ENCODE measurements around the gene PSD2. TPM values are rescaled to one million over a fixed set of nuclear protein-coding genes. Genes with fewer than 3 reads are reported as not detected.

Gene PSD2
- polyA plus RNA-seq, 3 donors, result 2.0 to 2.6 (median 2.2) TPM

DNA sequence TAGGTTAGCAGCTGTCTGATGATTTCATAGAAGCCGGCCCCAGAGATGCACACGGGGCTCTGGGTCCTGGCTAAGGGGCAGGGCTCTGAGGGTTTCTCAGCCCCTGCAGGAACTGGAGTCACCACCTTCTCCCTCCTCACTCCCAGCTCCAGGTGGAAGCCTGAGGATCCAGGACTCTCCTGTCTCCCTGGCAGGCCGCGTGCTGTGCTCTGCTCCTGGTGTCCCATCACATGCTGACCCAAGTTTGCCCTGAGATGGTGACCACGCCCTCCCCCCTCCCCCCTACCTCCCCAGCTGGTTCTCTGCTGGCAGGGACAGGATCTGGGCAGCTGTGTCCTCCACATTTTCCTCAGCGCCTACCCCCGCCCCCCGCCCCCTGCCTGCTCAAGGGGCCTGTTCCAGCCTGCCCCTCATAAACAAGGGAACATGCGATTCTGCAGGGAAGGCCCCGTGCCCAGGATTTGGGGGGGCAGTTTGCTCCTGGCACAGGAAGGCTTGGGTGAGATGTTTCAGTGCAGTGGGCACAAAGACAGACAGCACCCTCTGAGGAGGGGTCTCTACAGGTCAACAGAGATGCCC, 87.4 kb downstream of the PSD2 start:
- DNase-seq (ENCODE audit: extremely low read depth in 1 of 11, low read depth in 9 of 11, low spot score in 4 of 11), result no peak

GRCh38 chr5:139884144-139884543, 88.5 kb downstream of the PSD2 start:
- DNase-seq (ENCODE audit: extremely low read depth in 1 of 11, low read depth in 9 of 11, low spot score in 4 of 11), result no peak

GRCh38 chr5:139884734-139885133, 89.1 kb downstream of the PSD2 start:
- no peak for DNase-seq (ENCODE audit: extremely low read depth in 1 of 11, low read depth in 9 of 11, low spot score in 4 of 11)

- DNase-seq (ENCODE audit: extremely low read depth in 1 of 11, low read depth in 9 of 11, low spot score in 4 of 11), result no peak
These were observed 89.7 kb downstream of the PSD2 start for GRCh38 chr5:139885172-139885856.

DNA sequence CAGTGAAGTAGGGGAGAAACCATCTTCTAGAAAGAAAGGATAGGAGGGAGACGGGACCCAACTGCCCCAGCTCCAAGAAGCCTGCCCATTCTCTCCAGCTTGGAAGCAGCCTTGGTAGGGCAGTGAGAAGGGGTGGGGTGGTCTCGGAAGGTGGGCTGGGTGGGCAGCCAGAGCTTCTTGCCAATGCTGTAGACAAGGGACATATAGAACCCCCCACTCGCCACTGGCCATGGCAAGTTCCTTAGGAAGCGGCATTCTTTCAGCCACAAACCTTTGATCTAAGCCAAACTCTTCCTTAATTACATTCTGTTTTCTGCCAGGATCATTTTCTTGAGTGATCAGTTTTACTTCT, 90.2 kb downstream of the PSD2 start:
- DNase-seq (ENCODE audit: extremely low read depth in 1 of 11, low read depth in 9 of 11, low spot score in 4 of 11), result no peak

DNA sequence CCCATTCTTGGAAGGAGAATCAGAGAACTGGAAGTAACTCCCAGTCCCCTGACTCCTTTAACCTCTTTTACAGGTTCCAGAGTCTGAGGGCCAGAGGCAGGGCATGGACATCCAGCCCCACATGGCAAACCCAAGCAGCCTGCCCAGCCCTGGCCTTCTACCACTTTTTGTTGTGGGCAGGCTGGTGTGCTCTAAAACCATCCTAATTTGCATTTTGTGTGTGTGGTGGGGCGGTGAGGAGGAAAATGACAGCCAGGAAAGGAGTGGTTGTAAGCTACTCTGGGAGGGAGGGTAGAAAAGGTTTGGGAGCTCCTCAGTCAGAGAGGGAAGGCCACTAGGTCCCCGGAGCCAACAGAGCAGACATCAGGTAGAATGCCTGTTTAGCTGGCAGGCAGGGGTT, 90.6 kb downstream of the PSD2 start:
- DNase-seq (ENCODE audit: extremely low read depth in 1 of 11, low read depth in 9 of 11, low spot score in 4 of 11), result no peak

DNA sequence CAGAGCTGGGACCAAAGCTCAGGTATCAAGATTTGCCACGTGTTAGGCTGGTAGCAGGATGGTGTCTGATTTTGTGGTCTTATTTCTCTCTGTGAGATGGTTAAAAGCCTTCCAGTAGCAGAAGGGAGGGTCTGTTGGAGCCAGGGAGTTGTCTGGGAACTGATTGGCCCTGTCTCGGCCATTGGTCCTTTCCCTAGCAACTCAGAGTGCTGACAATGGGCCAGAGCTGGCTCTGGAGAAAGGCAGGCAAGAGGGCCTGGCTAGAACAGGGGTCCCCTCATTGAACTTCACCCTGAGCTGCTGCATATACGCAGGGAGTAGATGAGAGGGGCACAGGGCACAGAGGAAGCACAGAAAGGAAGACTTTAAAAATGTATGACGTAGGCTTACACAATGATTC, 92.8 kb downstream of the PSD2 start:
- no peak for DNase-seq (ENCODE audit: extremely low read depth in 1 of 11, low read depth in 9 of 11, low spot score in 4 of 11)

- DNase-seq (ENCODE audit: extremely low read depth in 1 of 11, low read depth in 9 of 11, low spot score in 4 of 11), result no peak
These were observed 93.8 kb downstream of the PSD2 start for GRCh38 chr5:139889410-139889809.

GRCh38 chr5:139893873-139894272, 98.3 kb downstream of the PSD2 start:
- no peak for DNase-seq (ENCODE audit: extremely low read depth in 1 of 11, low read depth in 9 of 11, low spot score in 4 of 11)

Other genes with a start within 250 kb of the PSD2 start
- gene UBE2D2, start 234.5 kb upstream of the PSD2 start, polyA plus RNA-seq (ENCODE audit: insufficient read length in 3 of 3), result 100 to 1,000 TPM; 137 to 186 (median 165) TPM
- gene CXXC5, start 147.5 kb upstream of the PSD2 start, polyA plus RNA-seq (ENCODE audit: insufficient read length in 3 of 3), result 100 to 1,000 TPM; 201 to 226 (median 217) TPM
- 1 to 10 TPM; 1.3 to 1.9 (median 1.7) TPM for gene NRG2, start 247.5 kb downstream of the PSD2 start, polyA plus RNA-seq (ENCODE audit: insufficient read length in 3 of 3)